SH-SY5Y (cell line): ENCODE results near the gene HOXA3.

Experiments
- GATA2 ChIP-seq: IDR thresholded peaks from 2 replicates; pipeline ENCODE4 v1.6.1; 2011; ENCODE audit warnings: mild to moderate bottlenecking, low read depth, low read length
- GATA3 ChIP-seq: IDR thresholded peaks from 2 replicates; pipeline ENCODE4 v1.6.1; 2011; ENCODE audit warnings: low read depth, mild to moderate bottlenecking, low read length, moderate library complexity

The HOXA3 gene

DNA sequence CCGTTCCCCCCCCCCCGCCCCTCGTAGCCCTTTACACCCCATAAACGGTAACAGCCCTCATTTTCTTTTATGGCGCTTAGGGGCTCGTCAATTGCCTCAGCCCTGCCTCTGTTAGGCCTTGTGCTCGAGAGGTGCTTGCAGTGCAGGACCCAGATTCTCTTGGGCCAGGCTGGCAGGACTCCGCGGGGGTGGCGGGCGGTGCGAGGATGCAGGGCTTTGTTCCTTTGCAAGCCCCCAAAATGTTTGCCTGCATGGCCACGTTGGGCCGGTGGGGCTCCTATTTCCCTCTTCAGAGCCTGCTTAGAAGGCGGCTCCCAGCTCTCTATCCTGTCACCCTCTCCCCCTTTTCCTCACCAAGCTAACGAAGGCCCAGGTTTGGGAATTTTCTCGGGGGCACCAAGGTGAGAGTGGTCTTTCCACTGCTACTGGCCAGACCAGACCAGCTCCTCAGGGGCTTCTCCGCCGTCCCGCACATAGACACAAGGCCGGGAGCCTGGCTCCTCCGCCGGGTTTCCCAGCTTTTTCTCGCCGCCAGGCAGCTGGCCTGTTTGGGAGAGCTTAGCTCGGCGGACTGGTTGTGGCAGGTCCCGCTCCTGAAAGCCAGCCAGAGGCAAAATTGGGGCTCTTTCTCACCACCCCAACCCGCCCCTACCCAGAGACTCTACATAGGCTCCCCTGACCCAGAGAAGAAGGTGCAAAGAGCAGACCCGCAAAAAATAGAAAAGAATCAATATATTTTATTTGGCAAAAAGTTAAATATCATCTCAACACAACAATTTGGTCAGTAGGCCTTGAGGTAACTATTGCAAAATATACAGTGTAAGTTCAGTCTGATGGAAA lies 9.6 kb upstream of the HOXA3 start:
- TF ChIP-seq GATA3, result no peak
- no peak for TF ChIP-seq GATA2

DNA sequence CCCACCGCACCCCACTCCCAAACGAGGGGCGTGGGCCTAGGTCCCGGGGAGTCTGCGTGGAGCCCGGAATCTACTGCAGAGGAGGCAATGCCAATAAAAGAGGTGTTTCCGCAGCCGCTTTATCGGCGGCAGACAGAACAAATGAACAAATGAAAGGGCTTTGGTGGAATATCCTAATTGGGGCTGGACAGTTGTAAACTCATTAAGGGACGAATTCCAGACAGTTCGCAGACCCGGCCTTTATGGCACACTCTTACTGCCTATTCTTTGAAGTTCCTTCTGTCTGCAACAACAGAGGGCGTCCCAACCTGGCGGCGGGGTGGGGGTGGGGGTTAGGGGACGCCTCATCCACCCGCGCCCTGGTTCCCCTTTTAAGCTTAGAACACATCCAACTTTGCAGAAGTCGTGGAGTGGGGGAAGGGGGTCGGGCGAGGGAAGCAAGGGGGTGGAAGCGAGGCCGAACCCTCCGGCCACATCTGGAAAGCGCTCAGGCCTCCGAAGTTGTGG lies 8.9 kb upstream of the HOXA3 start:
- no peak for TF ChIP-seq GATA2

DNA sequence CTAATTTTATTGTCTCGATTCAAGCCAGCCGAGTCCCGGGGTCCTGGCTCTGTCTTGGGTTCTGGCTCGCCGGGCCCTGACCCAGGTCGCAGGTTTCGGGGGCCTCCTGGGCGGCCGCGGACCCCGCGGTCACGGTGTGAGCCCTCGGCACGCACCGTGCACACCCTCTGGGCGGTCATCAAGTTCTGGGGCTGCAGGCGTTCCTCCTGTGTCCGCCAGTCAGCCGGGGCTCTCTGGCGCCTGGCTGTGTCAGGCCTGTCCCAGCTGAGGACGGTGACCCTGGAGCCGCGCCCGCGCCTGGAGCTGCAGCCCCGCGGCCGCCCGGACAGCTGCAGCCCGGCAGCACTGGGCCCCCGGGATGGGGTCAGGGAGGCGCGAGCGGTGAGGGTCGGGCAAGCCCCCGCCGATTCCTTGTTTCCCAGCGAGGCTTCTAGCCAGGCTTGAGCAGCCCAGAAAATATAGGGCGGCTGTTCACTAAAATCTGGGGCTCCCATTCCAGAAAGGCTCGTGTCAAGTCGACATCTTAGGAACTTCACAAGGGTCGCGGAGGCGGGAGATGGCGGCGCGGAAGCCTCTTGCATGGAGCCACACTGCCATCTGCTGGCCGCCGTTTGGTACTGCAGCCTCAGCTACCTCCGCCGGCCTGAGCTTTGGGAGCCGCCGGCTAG lies 8.3 kb upstream of the HOXA3 start:
- TF ChIP-seq GATA3 (no peak), GATA2 (no peak)

DNA sequence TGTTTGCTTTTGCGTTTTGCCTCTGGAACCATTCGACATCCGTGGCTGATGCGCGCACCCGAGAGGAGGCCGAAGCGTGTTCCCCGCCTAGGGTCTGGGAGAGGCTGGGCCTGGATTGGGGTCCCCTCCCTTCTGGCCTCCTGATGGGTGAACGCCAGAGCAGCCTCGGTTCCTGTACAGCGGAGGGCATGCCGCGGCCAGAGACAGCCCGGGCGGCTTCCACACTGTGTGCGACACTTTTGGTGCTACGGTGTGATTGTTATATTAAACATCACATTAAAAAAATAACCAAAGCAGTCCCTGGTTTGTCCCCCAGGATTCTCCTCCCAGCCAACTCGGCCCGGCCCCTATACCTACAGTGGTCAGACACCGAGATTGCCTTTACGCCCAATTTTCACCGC lies 7.8 kb upstream of the HOXA3 start:
- no peak for TF ChIP-seq GATA2
- no peak for TF ChIP-seq GATA3

DNA sequence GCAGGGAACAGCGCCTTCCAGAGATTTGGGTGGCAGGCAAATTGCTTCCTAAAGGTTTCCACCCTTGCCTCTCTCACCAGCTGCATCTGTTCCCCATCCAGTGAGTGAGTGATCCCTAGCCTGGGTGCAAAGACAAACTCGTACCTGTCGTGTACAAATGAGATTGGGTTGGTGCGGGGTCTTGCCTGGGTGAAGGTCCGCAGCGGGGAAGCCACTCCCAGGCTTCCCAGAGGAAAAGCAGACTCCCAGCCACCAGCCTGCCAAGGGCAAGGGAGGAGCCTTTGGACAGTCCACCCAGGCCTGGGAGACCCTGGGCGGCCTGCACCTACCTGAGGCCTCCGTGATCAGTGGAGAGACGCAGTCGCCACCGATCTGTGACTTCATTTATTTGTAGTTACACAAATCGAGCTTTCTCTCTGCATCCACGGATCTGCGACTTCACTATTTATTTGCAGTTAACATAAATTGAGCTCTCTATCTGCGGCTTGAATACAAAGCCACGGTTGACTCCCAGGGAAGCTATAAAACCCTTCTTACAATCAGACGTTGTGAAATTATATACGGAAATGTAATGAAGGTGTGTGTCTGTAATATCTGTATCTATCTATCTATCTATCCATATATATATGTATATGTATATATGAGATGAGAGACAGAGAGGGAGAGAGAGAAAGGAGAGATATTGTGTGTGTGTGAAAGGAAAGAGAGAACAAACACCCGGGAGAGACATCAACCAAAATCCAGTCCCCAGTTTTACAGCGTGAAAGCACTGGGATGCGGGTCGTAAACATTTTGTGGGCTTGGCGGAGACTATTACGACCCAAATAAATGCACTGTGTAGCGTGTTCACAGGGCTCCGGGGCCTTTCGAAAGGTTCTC lies 7.1 kb upstream of the HOXA3 start:
- TF ChIP-seq GATA3 (no peak), GATA2 (no peak)

DNA sequence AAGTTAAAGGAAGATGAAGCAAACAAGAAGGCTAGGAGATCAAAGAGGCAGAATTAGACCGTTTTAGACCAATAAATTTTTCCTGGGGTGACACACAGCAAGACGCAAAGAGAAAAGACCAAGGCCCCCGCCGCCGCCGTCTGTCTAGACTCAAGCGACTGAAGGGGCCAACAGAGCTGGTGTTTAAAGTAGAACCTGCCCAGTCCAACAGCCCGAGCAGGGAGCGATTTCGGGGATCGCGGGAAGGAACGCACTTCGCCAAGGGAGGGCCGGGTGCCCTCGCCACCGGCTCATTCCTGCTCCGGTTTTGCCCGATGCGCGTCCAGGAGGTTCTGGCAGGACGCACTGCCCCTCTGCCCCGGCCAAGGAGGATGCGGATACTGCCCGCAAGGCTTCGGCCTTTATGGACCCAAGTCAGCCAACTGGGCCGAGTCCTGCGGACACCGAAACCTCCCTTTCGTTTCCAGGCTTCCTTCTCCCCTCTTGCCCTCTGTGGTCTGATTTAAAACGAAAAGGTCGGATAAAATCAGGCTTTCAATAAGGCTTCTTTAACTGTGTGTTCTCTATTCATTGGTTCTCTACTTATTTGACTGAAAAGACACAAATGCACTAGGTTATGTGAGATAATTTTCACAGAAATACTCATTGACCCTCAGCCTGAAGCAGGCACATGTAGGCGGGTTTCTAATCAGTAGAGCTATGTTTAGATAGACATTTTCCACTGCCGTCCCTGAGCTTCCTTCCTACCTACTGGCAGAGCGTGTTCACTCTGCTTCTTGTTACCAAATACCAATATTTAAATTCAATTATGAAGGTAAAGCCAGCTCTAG lies 6.3 kb upstream of the HOXA3 start:
- TF ChIP-seq GATA2 (no peak), GATA3 (no peak)

DNA sequence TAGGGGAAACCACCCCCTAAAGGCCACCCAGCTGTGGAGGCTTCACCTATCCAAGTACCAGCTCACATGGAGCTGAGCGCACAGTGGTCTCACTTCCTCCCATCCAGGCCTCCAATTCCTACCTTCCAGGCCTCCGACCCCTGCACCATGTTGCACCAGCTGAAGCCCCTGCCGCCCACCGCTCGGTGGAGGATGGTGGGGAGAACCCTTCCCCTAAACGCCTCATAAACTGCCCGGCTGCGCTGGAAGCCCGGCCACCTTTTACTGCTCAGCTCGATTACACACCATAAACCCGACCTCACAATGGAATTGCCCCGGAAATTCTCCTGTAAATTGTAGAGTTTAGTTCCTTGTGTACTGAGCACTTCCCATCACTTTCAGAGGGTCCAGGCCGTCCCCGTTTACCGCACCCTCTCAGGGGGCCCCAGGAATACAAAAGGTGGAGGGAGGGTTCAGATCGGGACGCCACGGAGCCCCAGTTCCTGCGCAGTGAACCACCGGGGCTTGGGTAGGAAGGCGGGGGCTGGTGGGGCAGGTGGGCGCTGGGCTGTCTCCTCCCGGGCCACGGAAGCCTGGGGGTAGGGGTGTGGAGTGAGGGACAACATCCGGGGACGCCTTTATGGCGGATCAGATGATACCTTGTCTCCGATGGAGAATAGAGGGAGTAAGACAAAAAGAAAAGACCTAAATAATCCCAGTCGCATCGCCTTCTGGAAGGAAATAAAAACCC lies 5.5 kb upstream of the HOXA3 start:
- TF ChIP-seq GATA2 (no peak), GATA3 (no peak)

DNA sequence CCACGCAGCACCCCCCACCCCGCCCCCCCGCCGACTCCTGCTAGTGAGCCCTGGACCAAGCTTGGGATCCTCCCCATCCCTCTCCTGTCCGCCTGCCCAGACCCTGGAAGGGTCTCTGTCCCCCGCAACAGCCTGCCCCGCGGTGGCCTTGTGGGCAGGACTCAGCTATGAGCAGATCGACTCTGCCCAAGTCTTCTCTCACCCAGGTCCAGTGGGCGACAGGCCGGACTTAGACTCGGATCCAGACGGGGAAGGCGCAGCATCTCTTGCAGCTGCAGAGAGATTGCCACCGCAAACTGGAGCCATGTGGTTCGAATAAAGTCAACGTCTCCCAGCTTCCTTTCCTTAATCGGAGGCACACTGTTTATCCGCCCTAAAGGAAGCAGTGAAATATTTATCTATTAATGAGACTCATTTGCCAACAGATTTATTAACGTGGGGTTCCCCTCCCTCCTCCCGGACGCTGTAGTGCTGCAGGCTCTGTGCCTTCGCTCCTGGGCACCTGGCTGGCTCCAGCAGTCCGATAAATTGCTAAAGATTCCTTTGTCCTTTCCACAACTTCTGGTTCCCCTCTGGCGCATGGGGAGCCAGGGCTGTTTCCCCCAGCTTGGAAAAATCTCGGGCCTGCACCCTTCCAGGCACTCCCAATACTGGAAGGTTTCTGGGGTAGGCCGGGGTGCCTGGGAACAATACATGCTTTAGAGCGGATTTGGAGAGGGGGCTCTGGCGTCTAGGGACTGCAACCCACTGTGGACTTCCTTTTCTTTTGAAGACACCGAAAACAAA lies 4.7 kb upstream of the HOXA3 start:
- no peak for TF ChIP-seq GATA3
- no peak for TF ChIP-seq GATA2

DNA sequence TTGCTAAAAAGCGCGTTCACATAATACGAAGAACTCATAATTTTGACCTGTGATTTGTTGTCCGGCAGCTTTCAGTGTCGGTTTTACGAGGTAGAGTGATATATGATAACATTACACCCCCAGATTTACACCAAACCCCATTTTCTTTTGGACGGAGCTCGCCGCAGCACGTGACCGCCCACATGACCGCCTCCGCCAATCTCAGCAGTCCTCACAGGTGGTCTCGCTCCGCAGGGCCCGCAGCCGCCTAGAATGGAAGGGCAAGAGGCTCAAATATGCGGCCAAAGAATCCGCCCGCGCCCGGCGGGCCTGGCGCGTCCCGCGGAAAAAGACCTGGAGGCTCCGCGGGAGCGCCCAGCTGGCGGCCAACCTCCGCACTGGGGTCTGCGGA lies 4.1 kb upstream of the HOXA3 start, which contains the start of gene HOXA7:
Gene HOXA7 (minus strand): TSS at position 168 of the 391 bp plus-strand sequence. CDS start 130 bp downstream, at position 38.
- TF ChIP-seq GATA3, result no peak
- no peak for TF ChIP-seq GATA2

DNA sequence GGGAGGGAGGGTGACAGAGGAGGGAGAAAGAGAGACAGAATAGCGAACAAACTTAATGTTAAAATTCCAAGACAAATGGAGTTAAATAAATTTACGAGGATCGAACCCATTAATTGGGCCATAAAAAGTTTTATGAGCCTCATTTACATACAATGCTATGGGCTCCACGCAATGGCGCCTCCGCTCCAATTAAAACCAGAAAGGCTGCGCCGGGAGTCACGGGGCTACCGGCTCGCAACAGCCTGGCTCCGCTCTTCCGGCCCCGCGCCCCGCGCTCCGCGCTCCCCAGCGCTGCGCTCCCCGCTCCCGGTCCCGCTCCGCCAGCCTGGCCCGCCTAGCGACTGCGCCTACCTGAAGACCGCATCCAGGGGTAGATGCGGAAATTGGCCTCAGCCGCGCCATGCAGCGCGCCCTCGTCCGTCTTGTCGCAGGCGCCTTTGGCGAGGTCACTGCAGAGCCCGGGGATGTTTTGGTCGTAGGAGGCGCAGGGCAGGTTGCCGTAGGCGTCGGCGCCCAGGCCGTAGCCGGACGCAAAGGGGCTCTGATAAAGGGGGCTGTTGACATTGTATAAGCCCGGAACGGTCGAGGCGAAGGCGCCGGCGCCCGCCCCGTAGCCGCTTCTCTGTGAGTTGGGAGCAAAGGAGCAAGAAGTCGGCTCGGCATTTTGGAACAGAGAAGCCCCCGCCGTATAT lies 3.6 kb upstream of the HOXA3 start:
- TF ChIP-seq GATA3, result no peak
